Measurements from ENCODE around the gene CCL25. TPM values are rescaled to one million over a fixed set of nuclear protein-coding genes. Genes with fewer than 3 reads are reported as not detected.

Gene CCL25
- total and polyA plus RNA-seq, 2 experiments from 2014 or later = 0.52 to 0.73 TPM

DNA sequence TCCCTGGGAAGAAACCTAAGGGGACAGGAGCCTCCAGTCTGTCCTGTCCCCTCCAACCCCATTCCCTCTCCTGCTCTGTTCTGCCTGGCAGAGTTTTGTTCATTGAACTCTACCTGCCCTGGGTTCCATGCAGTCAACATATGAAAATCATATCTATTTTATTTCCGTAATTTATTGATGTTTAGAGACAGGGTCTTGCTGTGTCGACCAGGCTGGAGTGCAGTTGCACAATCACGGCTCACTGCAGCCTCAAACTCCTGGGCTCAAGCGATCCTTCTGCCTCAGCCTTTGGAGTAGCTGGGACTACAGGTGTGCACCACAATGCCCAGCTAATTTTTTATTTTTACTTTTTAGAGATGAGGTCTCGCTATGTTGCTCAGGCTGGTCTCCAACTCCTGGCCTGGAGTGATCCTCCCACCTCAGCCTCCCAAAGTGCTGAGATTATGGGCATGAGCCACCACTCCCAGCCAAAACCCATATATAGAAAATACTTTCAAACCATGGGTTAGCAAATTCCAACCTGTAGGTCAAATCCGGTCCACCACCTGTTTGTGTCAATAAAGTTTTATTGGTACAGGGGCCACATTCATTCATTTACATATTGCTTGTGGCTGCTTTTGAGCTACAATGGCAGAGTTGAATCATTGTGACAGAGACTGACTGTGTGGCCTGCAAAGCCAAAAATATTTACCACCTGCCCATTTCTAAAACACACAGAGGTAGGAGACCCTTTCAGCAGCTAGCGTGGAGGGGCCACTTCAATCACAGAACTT, 57.5 kb downstream of the CCL25 start:
- no peak overlapping the region for H2AFZ ChIP-seq
- H3K4me1 Mint-ChIP-seq = peaks cover 4% of the 10 kb centered on the region
- no peak overlapping the region for H3K27ac ChIP-seq (ENCODE audit: low read depth)
- 0 out of 2 replicates have a peak, but pooled peaks cover 2% of the 10 kb centered on the region for H3F3A ChIP-seq (replicated peaks; ENCODE audit: low read depth)
- H3K27ac Mint-ChIP-seq = no peak overlapping the region; the same call in 1 of the 2 replicates
- no peaks in the 10 kb centered on the region for H3K9me3 Mint-ChIP-seq
- H3K4me3 ChIP-seq = no peak overlapping the region
- peaks cover 5% of the 10 kb centered on the region for H3K27me3 Mint-ChIP-seq (ENCODE audit: insufficient read depth, low read depth, poor library complexity)
- no peaks in the 10 kb centered on the region for H3K27me3 ChIP-seq (ENCODE audit: insufficient read depth)
- H4K20me1 ChIP-seq (replicated peaks; ENCODE audit: insufficient read depth) = no peaks in the 10 kb centered on the region
- 0 out of 2 replicates have a peak, but pooled peaks cover 5% of the 10 kb centered on the region for H3K9me2 ChIP-seq (ENCODE audit: insufficient read depth)
- H3K79me2 ChIP-seq (replicated peaks; ENCODE audit: insufficient read depth) = no peaks in the 10 kb centered on the region
- TF ChIP-seq, protein P1, sequence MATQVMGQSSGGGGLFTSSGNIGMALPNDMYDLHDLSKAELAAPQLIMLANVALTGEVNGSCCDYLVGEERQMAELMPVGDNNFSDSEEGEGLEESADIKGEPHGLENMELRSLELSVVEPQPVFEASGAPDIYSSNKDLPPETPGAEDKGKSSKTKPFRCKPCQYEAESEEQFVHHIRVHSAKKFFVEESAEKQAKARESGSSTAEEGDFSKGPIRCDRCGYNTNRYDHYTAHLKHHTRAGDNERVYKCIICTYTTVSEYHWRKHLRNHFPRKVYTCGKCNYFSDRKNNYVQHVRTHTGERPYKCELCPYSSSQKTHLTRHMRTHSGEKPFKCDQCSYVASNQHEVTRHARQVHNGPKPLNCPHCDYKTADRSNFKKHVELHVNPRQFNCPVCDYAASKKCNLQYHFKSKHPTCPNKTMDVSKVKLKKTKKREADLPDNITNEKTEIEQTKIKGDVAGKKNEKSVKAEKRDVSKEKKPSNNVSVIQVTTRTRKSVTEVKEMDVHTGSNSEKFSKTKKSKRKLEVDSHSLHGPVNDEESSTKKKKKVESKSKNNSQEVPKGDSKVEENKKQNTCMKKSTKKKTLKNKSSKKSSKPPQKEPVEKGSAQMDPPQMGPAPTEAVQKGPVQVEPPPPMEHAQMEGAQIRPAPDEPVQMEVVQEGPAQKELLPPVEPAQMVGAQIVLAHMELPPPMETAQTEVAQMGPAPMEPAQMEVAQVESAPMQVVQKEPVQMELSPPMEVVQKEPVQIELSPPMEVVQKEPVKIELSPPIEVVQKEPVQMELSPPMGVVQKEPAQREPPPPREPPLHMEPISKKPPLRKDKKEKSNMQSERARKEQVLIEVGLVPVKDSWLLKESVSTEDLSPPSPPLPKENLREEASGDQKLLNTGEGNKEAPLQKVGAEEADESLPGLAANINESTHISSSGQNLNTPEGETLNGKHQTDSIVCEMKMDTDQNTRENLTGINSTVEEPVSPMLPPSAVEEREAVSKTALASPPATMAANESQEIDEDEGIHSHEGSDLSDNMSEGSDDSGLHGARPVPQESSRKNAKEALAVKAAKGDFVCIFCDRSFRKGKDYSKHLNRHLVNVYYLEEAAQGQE (IDR thresholded peaks at IDR 0.05; ENCODE audit: unreplicated experiment) = no peak
- TF ChIP-seq NANOG (IDR thresholded peaks at IDR 0.05; ENCODE audit: borderline replicate concordance) = no peak
- TF ChIP-seq, protein P2, sequence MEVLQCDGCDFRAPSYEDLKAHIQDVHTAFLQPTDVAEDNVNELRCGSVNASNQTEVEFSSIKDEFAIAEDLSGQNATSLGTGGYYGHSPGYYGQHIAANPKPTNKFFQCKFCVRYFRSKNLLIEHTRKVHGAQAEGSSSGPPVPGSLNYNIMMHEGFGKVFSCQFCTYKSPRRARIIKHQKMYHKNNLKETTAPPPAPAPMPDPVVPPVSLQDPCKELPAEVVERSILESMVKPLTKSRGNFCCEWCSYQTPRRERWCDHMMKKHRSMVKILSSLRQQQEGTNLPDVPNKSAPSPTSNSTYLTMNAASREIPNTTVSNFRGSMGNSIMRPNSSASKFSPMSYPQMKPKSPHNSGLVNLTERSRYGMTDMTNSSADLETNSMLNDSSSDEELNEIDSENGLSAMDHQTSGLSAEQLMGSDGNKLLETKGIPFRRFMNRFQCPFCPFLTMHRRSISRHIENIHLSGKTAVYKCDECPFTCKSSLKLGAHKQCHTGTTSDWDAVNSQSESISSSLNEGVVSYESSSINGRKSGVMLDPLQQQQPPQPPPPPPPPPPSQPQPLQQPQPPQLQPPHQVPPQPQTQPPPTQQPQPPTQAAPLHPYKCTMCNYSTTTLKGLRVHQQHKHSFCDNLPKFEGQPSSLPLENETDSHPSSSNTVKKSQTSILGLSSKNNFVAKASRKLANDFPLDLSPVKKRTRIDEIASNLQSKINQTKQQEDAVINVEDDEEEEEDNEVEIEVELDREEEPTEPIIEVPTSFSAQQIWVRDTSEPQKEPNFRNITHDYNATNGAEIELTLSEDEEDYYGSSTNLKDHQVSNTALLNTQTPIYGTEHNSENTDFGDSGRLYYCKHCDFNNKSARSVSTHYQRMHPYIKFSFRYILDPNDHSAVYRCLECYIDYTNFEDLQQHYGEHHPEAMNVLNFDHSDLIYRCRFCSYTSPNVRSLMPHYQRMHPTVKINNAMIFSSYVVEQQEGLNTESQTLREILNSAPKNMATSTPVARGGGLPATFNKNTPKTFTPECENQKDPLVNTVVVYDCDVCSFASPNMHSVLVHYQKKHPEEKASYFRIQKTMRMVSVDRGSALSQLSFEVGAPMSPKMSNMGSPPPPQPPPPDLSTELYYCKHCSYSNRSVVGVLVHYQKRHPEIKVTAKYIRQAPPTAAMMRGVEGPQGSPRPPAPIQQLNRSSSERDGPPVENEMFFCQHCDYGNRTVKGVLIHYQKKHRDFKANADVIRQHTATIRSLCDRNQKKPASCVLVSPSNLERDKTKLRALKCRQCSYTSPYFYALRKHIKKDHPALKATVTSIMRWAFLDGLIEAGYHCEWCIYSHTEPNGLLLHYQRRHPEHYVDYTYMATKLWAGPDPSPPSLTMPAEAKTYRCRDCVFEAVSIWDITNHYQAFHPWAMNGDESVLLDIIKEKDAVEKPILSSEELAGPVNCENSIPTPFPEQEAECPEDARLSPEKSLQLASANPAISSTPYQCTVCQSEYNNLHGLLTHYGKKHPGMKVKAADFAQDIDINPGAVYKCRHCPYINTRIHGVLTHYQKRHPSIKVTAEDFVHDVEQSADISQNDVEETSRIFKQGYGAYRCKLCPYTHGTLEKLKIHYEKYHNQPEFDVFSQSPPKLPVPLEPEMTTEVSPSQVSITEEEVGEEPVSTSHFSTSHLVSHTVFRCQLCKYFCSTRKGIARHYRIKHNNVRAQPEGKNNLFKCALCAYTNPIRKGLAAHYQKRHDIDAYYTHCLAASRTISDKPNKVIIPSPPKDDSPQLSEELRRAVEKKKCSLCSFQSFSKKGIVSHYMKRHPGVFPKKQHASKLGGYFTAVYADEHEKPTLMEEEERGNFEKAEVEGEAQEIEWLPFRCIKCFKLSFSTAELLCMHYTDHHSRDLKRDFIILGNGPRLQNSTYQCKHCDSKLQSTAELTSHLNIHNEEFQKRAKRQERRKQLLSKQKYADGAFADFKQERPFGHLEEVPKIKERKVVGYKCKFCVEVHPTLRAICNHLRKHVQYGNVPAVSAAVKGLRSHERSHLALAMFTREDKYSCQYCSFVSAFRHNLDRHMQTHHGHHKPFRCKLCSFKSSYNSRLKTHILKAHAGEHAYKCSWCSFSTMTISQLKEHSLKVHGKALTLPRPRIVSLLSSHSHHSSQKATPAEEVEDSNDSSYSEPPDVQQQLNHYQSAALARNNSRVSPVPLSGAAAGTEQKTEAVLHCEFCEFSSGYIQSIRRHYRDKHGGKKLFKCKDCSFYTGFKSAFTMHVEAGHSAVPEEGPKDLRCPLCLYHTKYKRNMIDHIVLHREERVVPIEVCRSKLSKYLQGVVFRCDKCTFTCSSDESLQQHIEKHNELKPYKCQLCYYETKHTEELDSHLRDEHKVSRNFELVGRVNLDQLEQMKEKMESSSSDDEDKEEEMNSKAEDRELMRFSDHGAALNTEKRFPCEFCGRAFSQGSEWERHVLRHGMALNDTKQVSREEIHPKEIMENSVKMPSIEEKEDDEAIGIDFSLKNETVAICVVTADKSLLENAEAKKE (CRISPR knock-in tag; IDR thresholded peaks at IDR 0.05) = no peak
- TF ChIP-seq EZH2 (IDR thresholded peaks at IDR 0.05; ENCODE audit: low read depth, unreplicated experiment) = no peak
- no peak for TF ChIP-seq ZNF114 (CRISPR knock-in tag; IDR thresholded peaks at IDR 0.05)
- no peak for TF ChIP-seq STAT1 (IDR thresholded peaks at IDR 0.05; ENCODE audit: unreplicated experiment)
- TF ChIP-seq, protein P3, sequence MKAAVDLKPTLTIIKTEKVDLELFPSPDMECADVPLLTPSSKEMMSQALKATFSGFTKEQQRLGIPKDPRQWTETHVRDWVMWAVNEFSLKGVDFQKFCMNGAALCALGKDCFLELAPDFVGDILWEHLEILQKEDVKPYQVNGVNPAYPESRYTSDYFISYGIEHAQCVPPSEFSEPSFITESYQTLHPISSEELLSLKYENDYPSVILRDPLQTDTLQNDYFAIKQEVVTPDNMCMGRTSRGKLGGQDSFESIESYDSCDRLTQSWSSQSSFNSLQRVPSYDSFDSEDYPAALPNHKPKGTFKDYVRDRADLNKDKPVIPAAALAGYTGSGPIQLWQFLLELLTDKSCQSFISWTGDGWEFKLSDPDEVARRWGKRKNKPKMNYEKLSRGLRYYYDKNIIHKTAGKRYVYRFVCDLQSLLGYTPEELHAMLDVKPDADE (IDR thresholded peaks at IDR 0.05) = no peak
- TF ChIP-seq JUNB (IDR thresholded peaks at IDR 0.05; ENCODE audit: unreplicated experiment) = no peak
- TF ChIP-seq CREB1 (CRISPR knock-in tag; IDR thresholded peaks at IDR 0.05; ENCODE audit: low read depth) = no peak
- TF ChIP-seq POLR2AphosphoS5 (IDR thresholded peaks at IDR 0.05; ENCODE audit: low read depth) = no peak
- peaks cover 47% of the 10 kb centered on the region for H3K36me3 Mint-ChIP-seq (ENCODE audit: low read depth)
- H3K4me3 Mint-ChIP-seq = no peak overlapping the region
- H3K4me2 ChIP-seq = no peak overlapping the region
- H3K4me1 ChIP-seq (ENCODE audit: insufficient read depth) = no peaks in the 10 kb centered on the region
- H3K36me3 ChIP-seq (ENCODE audit: insufficient read depth) = peaks cover 12% of the 10 kb centered on the region; the same call in 1 of the 2 replicates
- ATAC-seq = no peak
- DNase-seq (ENCODE audit: low spot score) = no peak
